Posterior cingulate gyrus (tissue), 11 donors: ENCODE measurements around the gene MAP2K5.

Experiments
- DNase-seq, 10 donors: peaks; one replicate each; pipeline versions ENCODE4 v3.0.0 to v3.0.0-alpha.2; 2020 to 2021; ENCODE audit warnings: mixed read lengths in 3 of 10
- intact Hi-C: fragments of 100-400 bp; cut with DNase I; formaldehyde crosslinking; loops from one replicate; pipeline ENCODE4 v1.15.1; 2023

The MAP2K5 gene

GRCh38 chr15:67775998-67776397, 233.5 kb downstream of the MAP2K5 start:
- no peak for DNase-seq
- intact Hi-C loops, result no loop called here

GRCh38 chr15:67776600-67776999, 234.1 kb downstream of the MAP2K5 start:
- intact Hi-C loops, result no loop called here
- no peak for DNase-seq

DNA sequence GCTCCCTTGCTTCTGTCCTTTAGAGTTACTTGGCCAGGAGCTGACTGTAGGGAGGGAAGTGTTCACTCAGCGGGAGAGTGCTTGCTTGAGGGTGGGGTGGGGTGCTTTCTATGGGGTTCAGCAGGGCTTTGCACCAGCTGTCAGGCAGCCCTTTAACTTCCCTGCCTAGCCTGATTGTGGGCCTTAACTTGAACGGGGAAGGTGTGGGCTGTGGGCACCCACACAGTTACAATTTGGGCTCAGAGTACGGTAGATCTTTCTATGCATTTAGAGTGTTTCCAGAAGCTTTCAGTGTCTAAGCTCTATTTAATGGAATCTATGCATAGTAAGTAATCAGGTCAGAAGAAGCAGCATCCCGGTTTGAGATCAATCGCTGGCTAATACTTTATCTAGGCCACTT, 234.6 kb downstream of the MAP2K5 start:
- DNase-seq, result no peak
- intact Hi-C loops, result no loop called here

DNA sequence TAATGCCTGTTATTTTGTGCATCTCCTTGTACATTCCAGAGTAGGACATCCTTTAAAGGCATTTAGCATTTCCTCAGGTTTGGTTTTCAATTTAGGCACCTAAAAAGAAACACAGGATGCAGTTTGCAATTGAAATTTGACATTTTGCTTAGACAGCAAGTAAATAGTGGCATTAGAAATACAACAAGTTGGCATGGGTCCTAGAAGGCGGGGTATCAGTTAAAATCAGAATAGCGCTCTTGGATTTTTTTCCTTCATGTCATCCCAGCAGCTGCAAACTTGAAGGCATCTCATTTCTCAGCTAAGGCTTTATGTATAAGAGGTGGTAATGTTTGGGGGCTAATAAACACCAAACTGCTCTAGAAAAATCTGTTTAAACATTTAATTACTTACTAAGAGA, 235.3 kb downstream of the MAP2K5 start:
- intact Hi-C loops, result no loop called here
- DNase-seq, result no peak

DNA sequence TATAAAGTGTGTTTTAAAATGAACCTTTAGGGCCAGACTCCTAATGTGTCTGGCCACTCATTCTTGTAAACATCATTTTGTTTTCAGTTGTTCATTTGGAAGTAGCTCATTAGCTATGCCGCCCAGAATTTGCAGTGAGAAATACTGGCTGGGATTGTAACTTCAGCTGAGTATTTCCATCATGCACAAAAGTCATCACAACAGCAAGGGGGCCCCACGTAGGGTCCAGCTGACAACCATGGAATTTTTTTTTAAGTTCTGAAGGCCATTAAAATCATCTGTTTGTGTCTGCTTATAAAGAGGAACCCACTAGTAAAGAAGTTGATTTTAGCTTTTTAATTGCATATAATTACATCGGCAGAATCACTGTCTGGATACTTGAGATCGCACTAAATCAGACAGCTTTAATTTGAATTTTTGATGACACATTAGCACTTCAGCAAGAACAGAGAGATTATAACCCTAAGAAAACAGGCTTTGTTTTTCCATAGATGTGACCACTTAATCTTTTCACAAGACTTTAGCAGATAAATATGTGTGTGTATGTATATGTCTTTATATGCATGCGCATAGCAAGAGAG, 236.6 kb downstream of the MAP2K5 start:
- intact Hi-C loops, result no loop called here

GRCh38 chr15:67779549-67780111, 237.1 kb downstream of the MAP2K5 start:
- no peak for DNase-seq
- intact Hi-C loops, result no loop called here

More for the DNA sequence above, 236.6 kb downstream of the MAP2K5 start:
- no peak for DNase-seq

GRCh38 chr15:67781061-67781460, 238.6 kb downstream of the MAP2K5 start:
- no peak for DNase-seq
- intact Hi-C loops, result no loop called here

GRCh38 chr15:67781907-67782690, 239.6 kb downstream of the MAP2K5 start:
- DNase-seq, result no peak
- intact Hi-C loops, result no loop called here

DNA sequence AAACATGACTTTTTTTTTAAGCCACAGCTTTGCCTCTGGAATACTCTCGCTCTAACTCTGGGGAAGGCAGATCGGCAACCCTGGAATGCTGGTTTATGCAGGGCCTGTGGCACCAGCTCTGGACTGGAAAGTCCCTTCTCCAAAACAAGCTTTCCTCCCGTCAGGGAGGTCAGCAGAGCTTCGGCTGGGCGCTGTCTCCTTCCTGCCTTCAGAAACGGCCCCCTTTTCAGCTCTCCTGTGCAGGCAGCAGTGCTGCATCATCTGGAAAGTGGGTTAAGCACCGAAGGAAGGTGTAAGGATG, 240.1 kb downstream of the MAP2K5 start:
- no peak for DNase-seq
- intact Hi-C loops, result no loop called here

DNA sequence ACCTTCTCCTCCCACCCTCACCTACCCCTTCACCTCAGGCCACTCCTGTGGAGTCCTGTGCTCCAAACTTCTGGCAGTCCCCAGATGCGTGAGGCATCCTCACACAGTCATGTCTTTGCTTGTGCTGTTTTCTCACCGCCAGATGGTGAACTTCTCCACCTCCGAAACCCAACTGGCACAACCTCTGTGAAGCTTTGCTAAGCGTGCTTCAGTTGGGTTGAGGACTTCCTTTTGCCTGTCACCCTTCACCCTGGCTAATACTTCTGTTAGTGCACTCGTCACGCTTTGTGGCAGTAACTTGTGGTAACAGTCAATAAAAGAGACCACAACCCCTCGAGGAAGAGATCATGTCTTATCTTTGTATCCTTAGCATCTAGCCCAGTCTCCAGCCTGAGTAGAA, 240.8 kb downstream of the MAP2K5 start:
- DNase-seq, result no peak
- intact Hi-C loops, result no loop called here

- intact Hi-C loops, result no loop called here
- DNase-seq, result no peak
These were observed 241.7 kb downstream of the MAP2K5 start for GRCh38 chr15:67784090-67784781.

- DNase-seq, result no peak
- intact Hi-C loops, result no loop called here
These were observed 242.4 kb downstream of the MAP2K5 start for GRCh38 chr15:67784856-67785430.

GRCh38 chr15:67785431-67785830, 242.9 kb downstream of the MAP2K5 start:
- intact Hi-C loops, result no loop called here
- no peak for DNase-seq

GRCh38 chr15:67786646-67787045, 244.1 kb downstream of the MAP2K5 start:
- intact Hi-C loops, result no loop called here

GRCh38 chr15:67788986-67789385, 246.5 kb downstream of the MAP2K5 start:
- intact Hi-C loops, result no loop called here
- no peak for DNase-seq

More at GRCh38 chr15:67786646-67787045, 244.1 kb downstream of the MAP2K5 start:
- no peak for DNase-seq

GRCh38 chr15:67790610-67791319, 248.3 kb downstream of the MAP2K5 start:
- intact Hi-C loops, result no loop called here
- no peak for DNase-seq

DNA sequence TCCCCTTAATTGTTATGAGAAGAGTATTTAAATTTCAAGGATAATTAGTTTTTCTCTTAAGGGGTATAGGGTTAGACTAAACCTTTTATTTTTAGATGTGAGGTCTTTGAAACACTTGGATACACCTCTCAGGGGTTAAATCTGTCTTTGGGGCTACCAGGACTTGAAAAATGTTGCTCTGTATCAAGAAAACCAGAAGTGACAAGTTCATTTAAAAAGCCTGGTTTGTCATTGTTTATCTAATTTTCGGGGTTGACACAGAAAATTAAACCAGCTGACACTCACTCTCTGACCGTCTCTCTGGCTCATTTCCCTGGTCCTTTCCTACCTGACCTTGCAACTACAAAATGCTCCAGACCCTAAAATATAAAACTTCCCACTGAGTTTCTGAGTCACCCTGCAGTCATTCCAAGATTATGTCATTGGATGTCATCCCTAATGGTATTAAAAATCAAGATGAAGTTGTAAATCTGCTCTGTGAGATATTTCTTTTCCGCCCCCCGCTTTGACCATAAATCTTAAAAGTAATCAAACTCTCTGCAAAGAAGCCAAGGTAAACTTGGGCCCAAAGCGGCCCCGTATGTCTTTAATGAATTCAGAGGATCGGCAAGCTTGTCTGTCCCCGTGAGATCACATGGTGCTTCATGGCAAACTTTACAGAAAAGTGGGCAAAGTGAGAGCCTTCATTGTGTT, 249.9 kb downstream of the MAP2K5 start:
- intact Hi-C loops, result no loop called here
- DNase-seq, result no peak

GRCh38 chr15:67794832-67795574, 252.5 kb downstream of the MAP2K5 start:
- DNase-seq, result no peak
- intact Hi-C loops, result no loop called here
